GM20000 (cell line): Measurements from ENCODE around the gene LDB1.
A peak's percentile ranks its signal among the peaks of the same experiment; 100 is the strongest.

Source experiments
- DNase-seq: peaks from one replicate; pipeline ENCODE4 v3.0.0; 2012; ENCODE audit warnings: low spot score
- TF ChIP-seq, protein P1 (sequence below): IDR thresholded peaks from 2 replicates; pipeline ENCODE4 v1.5.1; 2012; ENCODE audit warnings: mild to moderate bottlenecking, control low read depth; ENCODE audit errors: extremely low read depth, missing control alignments

The LDB1 gene

DNA sequence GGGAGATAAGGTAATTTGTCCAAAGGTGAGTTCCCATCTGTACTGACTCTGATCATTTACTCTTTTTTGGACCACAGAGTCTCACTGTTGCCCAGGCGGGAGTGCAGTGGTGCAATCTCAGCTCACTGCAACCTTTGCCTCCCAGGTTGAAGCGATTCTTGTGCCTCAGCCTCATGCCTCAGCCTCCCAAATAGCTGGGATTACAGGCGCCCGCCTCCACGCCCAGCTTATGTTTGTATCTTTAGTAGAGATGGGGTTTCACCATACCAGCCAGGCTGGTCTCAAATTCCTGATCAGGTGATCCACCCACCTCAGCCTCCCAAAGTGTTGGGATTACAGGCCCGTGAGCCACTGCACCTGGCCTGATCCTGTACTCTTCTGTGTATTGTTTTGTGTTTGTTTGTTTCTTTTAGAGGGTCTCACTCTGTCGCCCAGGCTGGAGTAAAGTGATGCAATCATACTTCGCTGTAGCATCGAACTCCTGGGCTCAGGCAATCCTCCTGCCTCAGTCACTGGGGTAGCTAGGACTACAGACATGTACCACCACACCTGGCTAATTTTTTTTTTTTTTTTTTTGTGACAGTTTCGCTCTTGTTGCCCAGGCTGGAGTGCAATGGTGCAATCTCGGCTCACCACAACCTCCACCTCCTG lies 34.4 kb upstream of the LDB1 start:
- DNase-seq = no peak
- TF ChIP-seq, protein P1, sequence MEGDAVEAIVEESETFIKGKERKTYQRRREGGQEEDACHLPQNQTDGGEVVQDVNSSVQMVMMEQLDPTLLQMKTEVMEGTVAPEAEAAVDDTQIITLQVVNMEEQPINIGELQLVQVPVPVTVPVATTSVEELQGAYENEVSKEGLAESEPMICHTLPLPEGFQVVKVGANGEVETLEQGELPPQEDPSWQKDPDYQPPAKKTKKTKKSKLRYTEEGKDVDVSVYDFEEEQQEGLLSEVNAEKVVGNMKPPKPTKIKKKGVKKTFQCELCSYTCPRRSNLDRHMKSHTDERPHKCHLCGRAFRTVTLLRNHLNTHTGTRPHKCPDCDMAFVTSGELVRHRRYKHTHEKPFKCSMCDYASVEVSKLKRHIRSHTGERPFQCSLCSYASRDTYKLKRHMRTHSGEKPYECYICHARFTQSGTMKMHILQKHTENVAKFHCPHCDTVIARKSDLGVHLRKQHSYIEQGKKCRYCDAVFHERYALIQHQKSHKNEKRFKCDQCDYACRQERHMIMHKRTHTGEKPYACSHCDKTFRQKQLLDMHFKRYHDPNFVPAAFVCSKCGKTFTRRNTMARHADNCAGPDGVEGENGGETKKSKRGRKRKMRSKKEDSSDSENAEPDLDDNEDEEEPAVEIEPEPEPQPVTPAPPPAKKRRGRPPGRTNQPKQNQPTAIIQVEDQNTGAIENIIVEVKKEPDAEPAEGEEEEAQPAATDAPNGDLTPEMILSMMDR = no peak

DNA sequence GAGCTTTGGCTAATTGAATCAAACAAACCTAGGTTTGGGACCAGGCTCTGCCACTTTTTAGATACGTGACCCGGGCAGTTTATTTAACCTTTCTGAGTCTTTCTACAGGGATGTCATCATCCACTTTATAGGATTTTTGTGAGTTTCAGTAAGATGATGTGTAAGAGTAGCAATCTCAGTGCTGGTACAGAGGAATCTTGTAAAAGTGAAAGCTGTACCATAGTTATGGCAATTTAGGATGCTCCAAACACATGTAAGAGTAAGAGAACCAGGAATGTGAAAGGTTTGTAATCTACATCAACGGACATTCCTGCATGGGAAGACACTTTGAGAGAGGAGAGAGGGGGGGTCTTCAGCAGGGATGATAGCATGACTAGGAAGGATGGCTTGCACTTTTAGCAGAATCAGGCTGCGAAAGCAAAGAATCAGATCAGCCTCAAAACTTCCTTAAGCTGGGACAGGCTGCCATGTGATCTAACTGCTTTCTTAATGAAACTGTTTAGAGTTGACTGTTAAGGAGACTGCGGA lies 33.0 kb upstream of the LDB1 start:
- no peak for DNase-seq
- TF ChIP-seq, protein P1 = no peak

DNA sequence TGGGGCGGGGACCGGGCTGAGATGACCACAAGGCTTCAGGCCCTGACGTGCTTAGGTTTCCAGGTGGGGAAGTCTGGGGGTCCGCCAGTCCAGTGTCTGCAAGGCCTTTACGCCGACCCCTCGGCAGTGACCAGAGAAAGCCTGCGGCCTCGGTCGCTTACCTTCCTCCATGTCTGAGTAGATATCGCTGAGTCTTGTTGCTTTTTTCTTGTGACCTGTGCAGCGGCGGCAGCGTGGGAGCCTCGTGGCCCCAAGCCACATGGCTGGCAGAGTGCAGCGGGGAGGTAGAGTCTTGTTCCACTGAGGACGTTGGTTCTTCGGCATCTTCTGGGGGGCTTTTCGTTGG lies 32.4 kb upstream of the LDB1 start:
- TF ChIP-seq, protein P1 = no peak
- DNase-seq = no peak

DNA sequence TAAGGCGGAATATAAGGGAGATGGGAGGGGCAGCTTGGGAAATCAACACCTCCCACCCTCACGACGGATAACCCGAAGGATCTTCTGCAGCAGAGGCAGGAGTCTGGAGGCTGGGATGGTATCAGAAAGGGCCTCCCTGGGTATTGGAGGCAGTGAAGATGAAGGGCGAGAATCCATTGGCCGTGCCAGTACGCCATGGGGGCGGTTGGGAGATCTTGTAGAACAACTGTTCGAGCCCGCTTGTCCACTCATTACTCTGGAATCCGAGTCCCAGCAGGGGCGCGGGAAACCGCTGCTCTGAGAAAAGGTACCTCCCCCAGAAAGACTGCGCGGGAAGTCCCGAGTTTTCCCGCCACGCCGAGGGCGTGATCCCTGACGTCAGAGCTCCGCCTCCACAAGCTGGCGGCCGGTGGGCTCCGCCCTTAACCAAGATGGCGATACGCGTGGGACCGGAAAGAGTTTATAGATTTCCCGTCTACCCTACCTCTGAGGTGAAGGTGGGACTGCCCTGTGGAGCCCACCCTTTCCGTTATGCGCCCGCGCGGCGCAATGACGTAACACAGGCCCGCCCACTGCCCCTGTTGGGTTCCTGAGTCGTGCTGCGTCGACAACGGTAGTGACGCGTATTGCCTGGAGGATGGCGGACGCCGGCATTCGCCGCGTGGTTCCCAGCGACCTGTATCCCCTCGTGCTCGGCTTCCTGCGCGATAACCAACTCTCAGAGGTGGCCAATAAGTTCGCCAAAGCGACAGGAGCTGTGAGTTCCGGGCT lies 31.8 kb upstream of the LDB1 start, which contains the start of gene NOLC1:
TSS of gene NOLC1 (plus strand) at position 616 of the 771 bp plus-strand sequence. CDS start at position 638, 22 bp downstream.
- TF ChIP-seq, protein P1 = no peak
- peak; percentile 95 for DNase-seq

DNA sequence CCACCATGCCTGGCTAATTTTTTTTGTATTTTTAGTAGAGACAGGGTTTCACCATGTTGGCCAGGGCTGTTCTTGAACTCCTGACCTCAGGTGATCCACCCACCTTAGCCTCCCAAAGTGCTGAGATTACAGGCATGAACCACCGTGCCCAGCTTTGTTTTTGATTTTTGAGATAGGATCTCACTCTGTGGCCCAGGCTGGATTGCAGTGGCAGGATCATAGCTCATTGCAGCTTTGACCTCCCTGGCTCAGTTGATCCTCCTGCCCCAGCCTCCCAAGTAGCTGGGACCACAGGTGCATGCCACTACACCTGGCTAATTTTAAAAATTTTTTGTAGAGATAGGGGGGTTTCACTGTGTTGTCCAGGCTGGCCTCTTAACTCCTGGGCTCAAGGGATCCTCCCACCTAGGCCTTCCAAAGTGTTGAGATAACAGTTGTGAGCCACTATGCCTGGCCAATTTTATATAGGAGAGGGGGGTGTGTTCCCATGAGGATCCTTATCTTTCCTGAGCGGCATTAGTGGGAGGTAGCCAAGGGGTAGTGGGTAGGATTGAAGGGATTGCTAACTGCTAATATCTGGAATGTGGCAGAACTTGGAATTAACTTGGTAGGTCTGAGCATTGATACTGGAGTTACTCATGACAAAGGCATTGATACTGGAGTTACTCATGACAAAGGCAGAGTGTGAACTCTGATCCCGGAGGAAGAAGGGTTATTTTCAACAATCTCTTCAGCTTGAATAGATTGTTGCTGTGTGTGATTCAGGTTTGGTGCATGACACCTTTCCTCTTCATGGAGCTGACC lies 31.0 kb upstream of the LDB1 start:
- TF ChIP-seq, protein P1 = no peak
- DNase-seq = no peak

DNA sequence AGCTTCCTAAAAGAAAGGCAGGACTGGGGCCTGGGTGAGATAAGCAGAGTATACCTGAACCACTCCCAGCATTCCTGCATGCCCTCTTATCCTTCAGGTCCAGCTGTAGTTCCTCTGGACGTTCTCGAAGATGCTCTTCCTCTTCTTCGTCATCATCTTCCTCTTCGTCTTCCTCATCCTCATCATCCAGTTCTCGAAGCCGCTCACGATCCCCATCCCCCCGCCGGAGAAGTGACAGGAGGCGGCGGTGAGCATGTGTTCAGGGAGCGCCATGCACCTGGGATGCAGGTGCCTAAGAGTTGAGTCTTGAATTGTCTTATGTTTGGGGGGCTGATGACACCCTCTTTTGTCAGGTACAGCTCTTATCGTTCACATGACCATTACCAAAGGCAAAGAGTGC lies 28.1 kb upstream of the LDB1 start:
- no peak for DNase-seq
- TF ChIP-seq, protein P1 = no peak

DNA sequence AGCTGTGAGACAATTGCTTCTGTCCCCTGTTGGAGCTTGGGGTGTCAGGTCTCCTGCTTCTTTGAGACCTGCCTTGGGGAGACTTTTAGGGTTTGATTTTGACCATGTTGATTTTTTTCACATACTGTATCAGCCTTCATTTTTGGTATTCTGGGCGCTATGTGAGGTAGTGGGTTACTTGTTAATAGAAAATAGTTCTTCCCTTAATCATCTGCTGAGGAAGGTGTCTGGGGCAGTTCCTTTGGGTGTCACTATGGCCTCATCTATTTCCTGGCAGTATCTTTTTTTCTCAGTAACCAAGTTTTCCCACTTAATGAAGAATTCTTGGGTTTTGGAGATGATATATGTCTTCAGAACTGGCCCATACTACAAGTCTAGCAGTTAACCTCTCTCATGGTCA lies 27.4 kb upstream of the LDB1 start:
- DNase-seq = no peak
- TF ChIP-seq, protein P1 = no peak
